ENCODE results near the gene OLFM1. TPM values are rescaled to one million over a fixed set of nuclear protein-coding genes. Genes with fewer than 3 reads are reported as not detected.

The OLFM1 gene
- total RNA-seq, 1 donor from 2014 or later = 0.37 TPM

GRCh38 chr9:135065151-135065550 is 22.3 kb upstream of the OLFM1 start:
- Mint-ChIP-seq H3K27ac (no peak overlapping the region), H3K27me3 (ENCODE audit: low read depth) (no peaks in the 10 kb centered on the region), H3K9me3 (peaks cover 7% of the 10 kb centered on the region), H3K4me1 (ENCODE audit: low read depth) (no peaks in the 10 kb centered on the region), H3K36me3 (ENCODE audit: low read depth) (no peaks in the 10 kb centered on the region), H3K4me3 (ENCODE audit: low read depth) (no peak overlapping the region)
- DNase-seq (ENCODE audit: low spot score) = no peak
- intact Hi-C loops (cut with micrococcal nuclease) = no loop called here

- no peaks in the 10 kb centered on the region for H3K27me3 Mint-ChIP-seq (ENCODE audit: low read depth)
- intact Hi-C loops (cut with micrococcal nuclease) = no loop called here
These were observed 21.7 kb upstream of the OLFM1 start for GRCh38 chr9:135065804-135066203.

GRCh38 chr9:135066291-135066690 is 21.2 kb upstream of the OLFM1 start:
- Mint-ChIP-seq H3K4me1 (ENCODE audit: low read depth) (no peaks in the 10 kb centered on the region), H3K4me3 (ENCODE audit: low read depth) (no peak overlapping the region), H3K27ac (no peak overlapping the region), H3K27me3 (ENCODE audit: low read depth) (no peaks in the 10 kb centered on the region), H3K9me3 (peaks cover 7% of the 10 kb centered on the region), H3K36me3 (ENCODE audit: low read depth) (no peaks in the 10 kb centered on the region)
- DNase-seq (ENCODE audit: low spot score) = no peak
- intact Hi-C loops (cut with micrococcal nuclease) = no loop called here

More at GRCh38 chr9:135065804-135066203, 21.7 kb upstream of the OLFM1 start:
- Mint-ChIP-seq H3K36me3 (ENCODE audit: low read depth) (no peaks in the 10 kb centered on the region), H3K27ac (no peak overlapping the region), H3K9me3 (peaks cover 7% of the 10 kb centered on the region), H3K4me1 (ENCODE audit: low read depth) (no peaks in the 10 kb centered on the region), H3K4me3 (ENCODE audit: low read depth) (no peak overlapping the region)
- no peak for DNase-seq (ENCODE audit: low spot score)

- Mint-ChIP-seq H3K4me3 (ENCODE audit: low read depth) (no peak overlapping the region), H3K27me3 (ENCODE audit: low read depth) (no peaks in the 10 kb centered on the region), H3K9me3 (peaks cover 7% of the 10 kb centered on the region), H3K4me1 (ENCODE audit: low read depth) (no peaks in the 10 kb centered on the region), H3K27ac (no peak overlapping the region), H3K36me3 (ENCODE audit: low read depth) (no peaks in the 10 kb centered on the region)
- intact Hi-C loops (cut with micrococcal nuclease) = no loop called here
- DNase-seq (ENCODE audit: low spot score) = no peak
These were observed 20.3 kb upstream of the OLFM1 start for GRCh38 chr9:135067096-135067710.

- Mint-ChIP-seq H3K27ac (no peak overlapping the region), H3K4me1 (ENCODE audit: low read depth) (no peaks in the 10 kb centered on the region), H3K36me3 (ENCODE audit: low read depth) (no peaks in the 10 kb centered on the region), H3K27me3 (ENCODE audit: low read depth) (no peaks in the 10 kb centered on the region), H3K4me3 (ENCODE audit: low read depth) (no peak overlapping the region), H3K9me3 (peaks cover 7% of the 10 kb centered on the region)
- intact Hi-C loops (cut with micrococcal nuclease) = no loop called here
- DNase-seq (ENCODE audit: low spot score) = no peak
These were observed 18.6 kb upstream of the OLFM1 start for GRCh38 chr9:135068776-135069415.

- H3K27ac Mint-ChIP-seq = no peak overlapping the region
- no peak for DNase-seq (ENCODE audit: low spot score)
- H3K36me3 Mint-ChIP-seq (ENCODE audit: low read depth) = no peaks in the 10 kb centered on the region
- intact Hi-C loops (cut with micrococcal nuclease) = no loop called here
- H3K9me3 Mint-ChIP-seq = peaks cover under 1% of the 10 kb centered on the region
- H3K4me3 Mint-ChIP-seq (ENCODE audit: low read depth) = no peak overlapping the region
- peaks cover 5% of the 10 kb centered on the region for H3K27me3 Mint-ChIP-seq (ENCODE audit: low read depth)
- no peaks in the 10 kb centered on the region for H3K4me1 Mint-ChIP-seq (ENCODE audit: low read depth)
These were observed 17.8 kb upstream of the OLFM1 start for GRCh38 chr9:135069558-135070197.

- Mint-ChIP-seq H3K4me3 (ENCODE audit: low read depth) (no peak overlapping the region), H3K27me3 (ENCODE audit: low read depth) (peaks cover 7% of the 10 kb centered on the region), H3K9me3 (no peaks in the 10 kb centered on the region), H3K36me3 (ENCODE audit: low read depth) (no peaks in the 10 kb centered on the region), H3K4me1 (ENCODE audit: low read depth) (no peaks in the 10 kb centered on the region), H3K27ac (no peak overlapping the region)
- DNase-seq (ENCODE audit: low spot score) = no peak
- intact Hi-C loops (cut with micrococcal nuclease) = no loop called here
These were observed 17.1 kb upstream of the OLFM1 start for GRCh38 chr9:135070198-135070951.

GRCh38 chr9:135070964-135071735 is 16.3 kb upstream of the OLFM1 start:
- H3K4me1 Mint-ChIP-seq (ENCODE audit: low read depth) = no peaks in the 10 kb centered on the region
- H3K9me3 Mint-ChIP-seq = no peaks in the 10 kb centered on the region
- peaks cover 10% of the 10 kb centered on the region for H3K27me3 Mint-ChIP-seq (ENCODE audit: low read depth)
- DNase-seq (ENCODE audit: low spot score) = no peak
- no peak overlapping the region for H3K4me3 Mint-ChIP-seq (ENCODE audit: low read depth)
- intact Hi-C loops (cut with micrococcal nuclease) = no loop called here
- no peaks in the 10 kb centered on the region for H3K36me3 Mint-ChIP-seq (ENCODE audit: low read depth)
- no peak overlapping the region for H3K27ac Mint-ChIP-seq

- no peaks in the 10 kb centered on the region for H3K9me3 Mint-ChIP-seq
- DNase-seq (ENCODE audit: low spot score) = no peak
- H3K4me1 Mint-ChIP-seq (ENCODE audit: low read depth) = no peaks in the 10 kb centered on the region
- H3K27ac Mint-ChIP-seq = no peak overlapping the region
- H3K27me3 Mint-ChIP-seq (ENCODE audit: low read depth) = peaks cover 14% of the 10 kb centered on the region
- H3K4me3 Mint-ChIP-seq (ENCODE audit: low read depth) = no peak overlapping the region
- intact Hi-C loops (cut with micrococcal nuclease) = no loop called here
- no peaks in the 10 kb centered on the region for H3K36me3 Mint-ChIP-seq (ENCODE audit: low read depth)
These were observed 14.3 kb upstream of the OLFM1 start for GRCh38 chr9:135073081-135073740.

- H3K27ac Mint-ChIP-seq = no peak overlapping the region
- H3K4me1 Mint-ChIP-seq (ENCODE audit: low read depth) = no peaks in the 10 kb centered on the region
- intact Hi-C loops (cut with micrococcal nuclease) = no loop called here
- H3K9me3 Mint-ChIP-seq = no peaks in the 10 kb centered on the region
- H3K4me3 Mint-ChIP-seq (ENCODE audit: low read depth) = no peak overlapping the region
- peaks cover 14% of the 10 kb centered on the region for H3K27me3 Mint-ChIP-seq (ENCODE audit: low read depth)
- no peaks in the 10 kb centered on the region for H3K36me3 Mint-ChIP-seq (ENCODE audit: low read depth)
- DNase-seq (ENCODE audit: low spot score) = no peak
These were observed 13.6 kb upstream of the OLFM1 start for GRCh38 chr9:135073741-135074305.

GRCh38 chr9:135074354-135075233 is 12.9 kb upstream of the OLFM1 start:
- Mint-ChIP-seq H3K4me1 (ENCODE audit: low read depth) (no peaks in the 10 kb centered on the region), H3K27me3 (ENCODE audit: low read depth) (peaks cover 14% of the 10 kb centered on the region), H3K9me3 (no peaks in the 10 kb centered on the region), H3K4me3 (ENCODE audit: low read depth) (no peak overlapping the region), H3K27ac (no peak overlapping the region), H3K36me3 (ENCODE audit: low read depth) (no peaks in the 10 kb centered on the region)
- no peak for DNase-seq (ENCODE audit: low spot score)
- intact Hi-C loops (cut with micrococcal nuclease) = no loop called here

Data from activated T-helper 2 cell treated with anti-CD3 and anti-CD28 coated beads, Interferon-gamma antibody, Interleukin-2, Interleukin-4, amounts not matched to agents 10 μg/mL and 5 μg/mL and 100 μg/mL, durations not matched to agents 14 hours and 24 hours and 36 hours (primary cell).